HCT116 (cell line): Measurements from ENCODE around the gene FOXRED1.

Experiments
- EZH2 ChIP-seq: fragments of 200-600 bp; sonication (generic); IDR thresholded peaks from 2 replicates; pipeline ENCODE4 v1.6.1; 2017; ENCODE audit warnings: antibody characterized with exemption, mixed run types
- EZH2phosphoT487 ChIP-seq: fragments of 200-600 bp; IDR thresholded peaks from 2 replicates; pipeline ENCODE4 v1.6.1; 2018; ENCODE audit warnings: antibody characterized with exemption, borderline replicate concordance
- ZNF274 ChIP-seq: fragments of 200-500 bp; sonication (Bioruptor generic); IDR thresholded peaks from 2 replicates; pipeline ENCODE4 v1.6.1; 2014; ENCODE audit warnings: mild to moderate bottlenecking, low read depth, low read length, inconsistent platforms
- TF ChIP-seq, protein P1 (sequence below), 3 experiments: fragments of 200-600 bp in 1 of 3; sonication (generic) in 1 of 3; IDR thresholded peaks in 2 of 3; conservative IDR thresholded peaks in 1 of 3; 2 replicates each; pipeline ENCODE4 v1.5.1; 2012 to 2017; ENCODE audit warnings: low read depth in 2 of 3, low read length in 2 of 3, antibody characterized with exemption in 1 of 3, borderline replicate concordance in 1 of 3, control low read depth in 1 of 3, mild to moderate bottlenecking in 1 of 3, mixed read lengths in 1 of 3, mixed run types in 1 of 3, moderate library complexity in 1 of 3; ENCODE audit not compliant: insufficient read depth in 1 of 3

DNA sequence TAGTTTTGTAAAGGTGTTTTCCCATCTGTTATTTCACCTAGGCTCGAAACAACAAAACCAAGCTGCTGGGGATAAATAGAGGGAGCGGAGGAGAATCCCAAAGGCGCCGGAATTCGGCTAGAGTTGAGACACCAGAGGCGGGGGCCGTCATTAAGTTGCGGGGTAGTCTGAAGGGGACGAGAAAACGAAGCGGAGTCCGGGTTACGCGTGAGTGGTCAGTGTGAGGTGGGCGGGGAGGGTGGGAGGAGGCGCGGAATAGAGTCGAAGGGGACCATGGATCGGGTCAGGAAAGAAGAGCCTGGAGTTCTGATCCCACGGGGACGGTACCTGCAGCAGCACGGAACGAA, 620 bp upstream of the FOXRED1 start:
- TF ChIP-seq, protein P1, sequence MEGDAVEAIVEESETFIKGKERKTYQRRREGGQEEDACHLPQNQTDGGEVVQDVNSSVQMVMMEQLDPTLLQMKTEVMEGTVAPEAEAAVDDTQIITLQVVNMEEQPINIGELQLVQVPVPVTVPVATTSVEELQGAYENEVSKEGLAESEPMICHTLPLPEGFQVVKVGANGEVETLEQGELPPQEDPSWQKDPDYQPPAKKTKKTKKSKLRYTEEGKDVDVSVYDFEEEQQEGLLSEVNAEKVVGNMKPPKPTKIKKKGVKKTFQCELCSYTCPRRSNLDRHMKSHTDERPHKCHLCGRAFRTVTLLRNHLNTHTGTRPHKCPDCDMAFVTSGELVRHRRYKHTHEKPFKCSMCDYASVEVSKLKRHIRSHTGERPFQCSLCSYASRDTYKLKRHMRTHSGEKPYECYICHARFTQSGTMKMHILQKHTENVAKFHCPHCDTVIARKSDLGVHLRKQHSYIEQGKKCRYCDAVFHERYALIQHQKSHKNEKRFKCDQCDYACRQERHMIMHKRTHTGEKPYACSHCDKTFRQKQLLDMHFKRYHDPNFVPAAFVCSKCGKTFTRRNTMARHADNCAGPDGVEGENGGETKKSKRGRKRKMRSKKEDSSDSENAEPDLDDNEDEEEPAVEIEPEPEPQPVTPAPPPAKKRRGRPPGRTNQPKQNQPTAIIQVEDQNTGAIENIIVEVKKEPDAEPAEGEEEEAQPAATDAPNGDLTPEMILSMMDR (IDR thresholded peaks at IDR 0.05 in 2 of 3, conservative IDR thresholded peaks at IDR 0.05 in 1 of 3; ENCODE audit: borderline replicate concordance in 1 of 3, insufficient read depth in 1 of 3, low read depth in 2 of 3, low read length in 2 of 3): no peak
- no peak for TF ChIP-seq ZNF274
- TF ChIP-seq EZH2: no peak
- TF ChIP-seq EZH2phosphoT487: no peak
